Neutrophil (primary cell): ENCODE measurements around the gene ODAD4.

Experiments
- H3K27ac ChIP-seq: fragments of 200-600 bp; sonication (generic); 2 replicates; pipeline ENCODE4 v1.5.1; 2016; ENCODE audit warnings: mild to moderate bottlenecking, moderate library complexity
- H3K27me3 ChIP-seq: fragments of 200-600 bp; sonication (generic); 2 replicates; pipeline ENCODE4 v1.6.0; 2016; ENCODE audit warnings: mild to moderate bottlenecking
- H3K36me3 ChIP-seq: fragments of 200-600 bp; sonication (generic); 2 replicates; pipeline ENCODE4 v1.5.1; 2017
- H3K4me1 ChIP-seq, 2 experiments: fragments of 200-600 bp in 1 of 2; sonication (generic) in 1 of 2; 1 replicate in 1 of 2; 2 replicates in 1 of 2; pipeline versions ENCODE4 v1.5.1 to v1.6.1; 2013 to 2016; ENCODE audit warnings: low read depth in 1 of 2, low read length in 1 of 2, mild to moderate bottlenecking in 1 of 2, moderate library complexity in 1 of 2; ENCODE audit not compliant: control insufficient read depth in 1 of 2, insufficient read depth in 1 of 2
- H3K4me3 ChIP-seq, 2 experiments: fragments of 200-600 bp in 1 of 2; sonication (generic) in 1 of 2; 1 replicate in 1 of 2; 2 replicates in 1 of 2; pipeline ENCODE4 v1.5.1; 2013 to 2016; ENCODE audit warnings: low read depth in 1 of 2, low read length in 1 of 2, mild to moderate bottlenecking in 1 of 2, moderate library complexity in 1 of 2
- H3K9me3 ChIP-seq: fragments of 200-600 bp; sonication (generic); 2 replicates; pipeline ENCODE4 v1.5.1; 2016
- CTCF ChIP-seq: fragments of 200-600 bp; sonication (generic); IDR thresholded peaks from 2 replicates; pipeline ENCODE4 v1.5.1; 2016; ENCODE audit warnings: antibody characterized with exemption

The ODAD4 gene

GRCh38 chr17:41970901-41971331 lies 40.5 kb downstream of the ODAD4 start:
- Histone ChIP-seq H3K9me3 (no peaks in the 10 kb centered on the region), H3K27ac (no peak overlapping the region)

GRCh38 chr17:41971721-41972523 lies 41.5 kb downstream of the ODAD4 start:
- peaks cover 61% of the 10 kb centered on the region for H3K36me3 ChIP-seq
- no peaks in the 10 kb centered on the region for H3K27me3 ChIP-seq
- no peak for TF ChIP-seq CTCF
- peaks cover 8 to 11% of the 10 kb centered on the region in 2 experiments for H3K4me1 ChIP-seq
- H3K27ac ChIP-seq = no peak overlapping the region
- H3K9me3 ChIP-seq = no peaks in the 10 kb centered on the region
- H3K4me3 ChIP-seq = no peak overlapping the region

More at GRCh38 chr17:41970901-41971331, 40.5 kb downstream of the ODAD4 start:
- peaks cover 51% of the 10 kb centered on the region for H3K36me3 ChIP-seq
- TF ChIP-seq CTCF = no peak
- H3K4me1 ChIP-seq = peaks cover 17% of the 10 kb centered on the region in 2 experiments
- no peaks in the 10 kb centered on the region for H3K27me3 ChIP-seq
- no peak overlapping the region for H3K4me3 ChIP-seq

- Histone ChIP-seq H3K27ac (no peak overlapping the region), H3K4me3 (no peak overlapping the region), H3K9me3 (no peaks in the 10 kb centered on the region), H3K27me3 (no peaks in the 10 kb centered on the region), H3K4me1 (peaks cover 0 to 2% of the 10 kb centered on the region in 2 experiments), H3K36me3 (peaks cover 70% of the 10 kb centered on the region)
- no peak for TF ChIP-seq CTCF
These were observed 42.4 kb downstream of the ODAD4 start for GRCh38 chr17:41972571-41973407.

GRCh38 chr17:41973408-41973811 lies 43.0 kb downstream of the ODAD4 start:
- Histone ChIP-seq H3K4me1 (no peaks in the 10 kb centered on the region), H3K9me3 (no peaks in the 10 kb centered on the region), H3K27ac (no peak overlapping the region), H3K4me3 (no peak overlapping the region), H3K36me3 (peaks cover 76% of the 10 kb centered on the region), H3K27me3 (no peaks in the 10 kb centered on the region)
- TF ChIP-seq CTCF = no peak

GRCh38 chr17:41974031-41974430 lies 43.6 kb downstream of the ODAD4 start:
- Histone ChIP-seq H3K36me3 (peaks cover 83% of the 10 kb centered on the region), H3K27ac (no peak overlapping the region), H3K4me3 (no peak overlapping the region), H3K27me3 (no peaks in the 10 kb centered on the region), H3K4me1 (no peaks in the 10 kb centered on the region), H3K9me3 (no peaks in the 10 kb centered on the region)
- TF ChIP-seq CTCF = no peak
